GM21367 (cell line): ENCODE data around the gene JAK1.
"Not testable (repeated sequence)": the region's sequence is repeated elsewhere in the genome, so short reads cannot be mapped to it uniquely, and the experiment has no call there.

Experiments
- ATAC-seq: cut with Tn5 transposase; IDR thresholded peaks from one replicate; pipeline ENCODE4 v1.9.1; 2021; ENCODE audit not compliant: unreplicated experiment

The JAK1 gene

DNA sequence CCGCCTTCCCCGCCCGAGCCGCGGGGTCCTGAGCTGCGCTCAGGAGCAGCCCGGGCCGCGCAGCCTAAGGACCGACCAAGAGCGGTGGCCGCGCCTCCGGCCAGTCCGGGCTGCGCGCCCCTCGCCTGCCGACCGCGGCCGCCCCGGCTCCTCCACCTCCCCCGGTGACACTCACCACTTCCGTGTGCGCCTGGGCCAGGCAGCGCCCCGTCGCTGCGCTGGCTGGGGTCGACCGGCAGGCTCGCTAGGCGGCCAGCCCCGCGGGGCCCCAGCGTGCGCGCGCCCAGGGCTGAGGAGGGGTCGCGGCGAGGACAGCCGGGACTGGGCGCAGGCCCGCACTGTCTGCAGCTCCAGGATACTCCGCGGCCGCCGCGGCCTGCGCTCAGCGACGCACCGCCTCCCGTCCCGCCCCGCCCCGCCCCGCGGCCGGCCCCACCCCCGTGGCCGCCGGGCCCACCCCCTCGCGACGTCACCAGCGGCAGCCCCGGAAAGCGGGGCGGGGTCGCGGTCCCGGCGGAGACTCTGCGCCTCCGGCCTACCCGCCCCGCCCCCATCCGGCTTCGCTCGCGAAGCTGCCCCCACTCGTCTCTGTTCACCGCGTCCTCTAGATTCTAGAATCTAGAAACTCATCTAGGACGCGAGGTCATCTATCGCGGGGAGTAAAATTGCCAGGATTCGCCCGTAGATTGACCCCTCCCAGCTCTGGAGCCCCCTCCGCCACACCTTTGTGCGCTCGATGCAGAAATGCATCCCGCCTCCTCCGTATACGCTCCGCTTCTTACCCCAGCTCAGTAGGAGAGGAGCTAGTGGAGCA lies at the start of gene JAK1:
TSS of gene JAK1 (minus strand) at position 392 of the 814 bp plus-strand sequence. CDS start 80,285 bp downstream, outside the sequence.
- ATAC-seq, result peak; percentile 74

DNA sequence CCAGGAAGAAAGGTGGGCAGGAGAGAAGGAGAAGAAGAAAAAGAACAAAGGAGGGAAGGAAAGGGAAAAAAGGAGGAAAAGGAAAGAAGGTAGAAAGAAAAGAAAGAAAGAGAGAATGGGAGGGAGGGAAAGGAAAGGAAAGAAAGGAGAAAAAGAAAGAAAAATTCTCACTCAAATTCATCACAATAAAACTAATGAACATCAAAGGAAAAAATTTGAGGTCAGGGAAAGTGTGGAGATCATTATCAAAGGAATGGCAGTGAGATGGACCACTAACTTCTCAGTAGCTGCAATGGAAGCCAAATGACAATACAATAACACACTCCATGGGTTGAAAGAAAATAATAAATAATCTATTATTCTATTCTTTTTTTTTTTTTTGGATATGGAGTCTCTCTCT lies 48.0 kb upstream of the JAK1 start:
- ATAC-seq, result no peak

DNA sequence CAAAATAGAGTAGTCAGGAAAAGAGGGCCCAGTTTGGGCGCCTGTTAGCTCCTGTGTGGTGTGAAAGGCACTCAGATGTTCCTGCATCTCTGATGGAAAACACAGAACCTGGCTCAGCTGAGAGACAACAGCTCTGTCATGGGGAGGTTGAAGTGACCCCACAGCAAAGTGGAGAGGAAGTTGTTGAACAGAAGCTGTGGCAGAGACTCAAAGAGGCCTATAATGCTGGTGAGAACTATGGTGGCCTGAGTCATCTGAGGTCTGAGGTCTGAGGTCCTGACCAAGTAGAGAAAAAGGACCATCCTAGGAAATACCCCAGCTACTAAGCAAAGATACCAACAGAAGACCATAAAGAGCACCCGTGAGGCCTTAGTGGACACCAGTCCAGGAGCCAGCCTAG lies 45.6 kb upstream of the JAK1 start:
- no peak for ATAC-seq

DNA sequence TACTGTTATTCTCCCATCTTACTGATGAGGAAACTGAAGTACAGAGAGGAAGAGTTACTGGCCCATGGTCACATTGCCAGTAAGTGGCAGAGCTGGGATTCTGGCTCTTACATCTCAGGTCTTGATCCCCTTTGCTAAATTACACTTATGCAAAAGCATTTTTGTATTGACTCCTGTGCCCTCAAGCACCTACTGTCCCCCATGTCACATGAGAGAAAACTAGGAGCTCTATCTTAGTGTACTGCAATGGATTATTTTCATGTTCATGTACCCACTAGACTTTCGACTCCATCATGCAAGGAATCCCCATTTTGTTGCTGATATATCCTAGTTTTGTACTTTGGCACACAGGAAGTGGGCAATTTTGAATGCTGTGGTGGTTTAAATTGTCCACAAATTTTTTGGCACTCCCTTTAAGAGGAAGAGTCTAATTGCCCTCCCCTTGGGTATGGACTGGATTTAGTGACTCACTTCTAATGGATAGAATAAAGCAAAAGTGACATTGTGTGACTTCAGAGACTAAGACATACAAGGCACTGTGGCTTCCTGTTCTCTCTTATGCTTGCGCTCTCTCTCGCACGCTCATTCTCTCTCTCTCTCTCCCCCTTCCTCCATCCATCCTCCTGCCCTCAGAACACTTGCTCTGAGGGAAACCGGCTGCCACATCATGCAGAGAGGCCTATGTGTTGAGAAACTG lies 43.5 kb upstream of the JAK1 start:
- ATAC-seq, result no peak

DNA sequence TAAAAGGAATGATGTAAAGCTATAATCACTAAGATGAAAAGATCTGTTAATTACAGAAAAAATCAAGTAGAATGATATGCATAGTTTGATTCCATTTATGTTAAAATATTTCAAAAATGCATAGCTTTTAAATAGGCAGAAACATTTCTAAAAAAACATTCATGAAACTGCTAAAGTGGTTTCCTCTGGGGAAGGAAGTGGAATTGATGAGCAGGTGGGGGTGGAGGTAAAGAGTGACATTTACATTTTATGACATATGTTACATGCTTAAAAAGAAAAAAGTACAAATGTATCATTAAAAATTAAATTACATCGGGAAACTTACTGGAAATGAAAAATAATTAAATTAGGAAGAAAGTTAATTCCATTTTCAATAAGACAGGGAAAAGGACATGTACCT lies 42.8 kb upstream of the JAK1 start:
- no peak for ATAC-seq

DNA sequence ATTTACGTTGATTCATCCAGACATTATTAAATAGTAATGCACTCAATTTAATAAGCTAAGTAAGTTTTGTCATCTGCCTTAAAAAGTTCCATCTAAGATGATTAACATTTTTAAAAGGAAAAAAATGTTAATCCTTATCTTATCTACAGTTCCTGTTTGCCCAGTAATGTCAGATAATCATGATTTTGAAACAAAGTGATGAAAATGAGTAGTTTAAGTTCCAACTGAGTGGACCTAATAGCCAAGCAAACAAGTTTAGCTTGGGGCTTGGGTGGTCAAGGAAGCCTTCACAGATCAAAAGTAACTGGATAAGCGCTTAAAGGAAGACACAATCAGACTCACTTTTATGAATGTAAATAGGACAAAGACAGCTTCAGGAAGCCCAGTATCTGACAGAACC lies 40.5 kb upstream of the JAK1 start:
- no peak for ATAC-seq

DNA sequence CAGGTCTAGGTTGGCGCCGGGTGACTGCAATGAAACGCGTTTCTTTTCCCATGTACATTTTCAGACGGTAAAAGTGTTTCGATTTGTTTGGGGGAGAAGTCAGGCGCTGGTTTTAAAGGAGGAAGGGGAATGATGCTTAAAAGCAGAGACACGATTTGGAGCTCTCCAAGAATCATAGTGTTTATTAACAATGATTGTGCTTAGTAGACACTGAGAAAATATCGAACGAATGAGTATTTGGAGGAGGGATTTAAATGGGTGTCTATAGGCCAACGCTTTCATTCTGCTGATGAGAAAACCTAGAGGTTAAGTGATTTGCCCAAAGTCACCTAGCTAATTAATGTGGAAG lies 36.9 kb upstream of the JAK1 start:
- ATAC-seq, result no peak

DNA sequence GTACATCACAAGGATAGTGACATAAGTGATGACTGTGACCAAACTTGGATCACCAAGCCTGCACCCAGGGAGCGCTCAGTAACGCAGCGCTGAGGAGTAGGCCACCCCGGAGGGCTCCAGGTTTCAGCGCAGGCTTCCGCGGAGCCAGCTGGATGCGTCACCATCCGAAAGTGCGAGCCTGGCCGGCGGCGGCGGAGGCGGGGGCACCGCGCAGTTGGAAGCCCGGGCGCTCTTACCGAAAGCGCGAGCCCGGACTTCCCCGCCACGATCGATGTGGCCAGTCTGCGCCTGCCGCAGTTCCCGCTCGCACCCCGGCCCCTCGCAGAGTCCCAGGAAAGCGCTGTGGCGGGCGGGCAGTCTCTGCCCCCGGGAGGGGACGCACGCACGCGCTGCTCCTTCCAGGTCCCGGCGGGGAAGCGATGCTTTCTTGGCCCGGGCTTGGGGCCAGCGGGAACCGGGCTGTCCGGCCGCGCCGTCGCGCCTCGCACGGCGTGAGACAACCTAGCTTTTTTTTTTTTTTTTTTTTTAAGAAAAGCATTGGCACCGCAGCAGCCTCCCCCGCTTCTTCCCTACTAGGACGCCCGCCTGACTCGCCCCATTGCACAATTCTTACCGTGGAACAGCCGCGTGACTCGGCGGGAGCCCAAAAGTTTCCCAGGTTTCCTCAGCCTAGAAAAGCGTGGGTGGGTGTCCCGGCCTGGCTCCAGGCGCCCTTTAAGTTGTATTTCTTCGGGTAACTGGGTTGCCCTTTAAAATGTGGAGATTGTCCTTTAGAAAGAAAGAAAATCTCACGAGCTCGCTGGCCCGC lies 36.4 kb upstream of the JAK1 start:
- peak; percentile 85 for ATAC-seq

DNA sequence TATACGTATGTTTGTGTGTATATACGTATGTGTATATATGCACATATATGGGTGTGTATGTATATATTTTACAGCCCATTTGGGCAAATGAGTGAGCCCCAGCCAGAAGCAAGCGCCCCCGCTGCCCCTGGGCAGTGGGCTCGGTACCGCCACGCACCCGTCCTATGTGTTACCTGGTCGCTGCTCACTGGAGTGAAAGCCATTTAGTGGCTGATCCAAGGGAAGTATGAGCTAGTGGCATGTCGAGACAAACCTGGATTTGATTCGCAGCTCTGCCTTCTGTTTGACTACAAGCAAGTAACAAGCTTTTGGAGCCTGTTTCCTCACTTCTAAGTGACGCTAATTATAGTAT lies 35.8 kb upstream of the JAK1 start:
- ATAC-seq, result no peak

DNA sequence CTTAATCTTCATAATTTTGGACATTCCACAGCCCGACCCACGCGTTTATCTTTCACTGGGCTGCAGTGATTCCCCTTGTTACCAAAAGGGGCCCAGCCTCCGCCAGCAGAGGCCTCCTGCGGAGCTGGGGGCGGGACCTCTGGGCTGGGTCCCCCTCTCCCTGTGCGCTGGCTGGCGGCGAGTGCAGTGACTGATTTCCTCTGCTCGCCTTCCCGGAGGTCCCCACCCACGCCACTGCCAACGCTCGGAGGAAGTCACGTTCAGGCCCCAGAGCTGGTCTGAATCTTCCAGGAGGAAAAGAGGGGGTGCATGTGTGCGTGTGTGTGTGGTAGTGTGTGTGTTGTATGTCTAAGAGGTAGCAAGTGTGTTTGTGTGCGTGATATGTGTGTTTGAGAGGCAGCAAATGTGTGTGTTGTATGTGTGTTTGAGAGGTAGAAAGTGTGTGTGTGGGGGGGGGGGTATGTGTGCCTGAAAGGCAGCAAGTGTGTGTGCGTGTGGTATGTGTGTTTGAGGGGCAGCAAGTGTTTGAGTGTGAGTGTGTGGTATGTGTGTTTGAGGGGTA lies 35.0 kb upstream of the JAK1 start:
- no peak for ATAC-seq

DNA sequence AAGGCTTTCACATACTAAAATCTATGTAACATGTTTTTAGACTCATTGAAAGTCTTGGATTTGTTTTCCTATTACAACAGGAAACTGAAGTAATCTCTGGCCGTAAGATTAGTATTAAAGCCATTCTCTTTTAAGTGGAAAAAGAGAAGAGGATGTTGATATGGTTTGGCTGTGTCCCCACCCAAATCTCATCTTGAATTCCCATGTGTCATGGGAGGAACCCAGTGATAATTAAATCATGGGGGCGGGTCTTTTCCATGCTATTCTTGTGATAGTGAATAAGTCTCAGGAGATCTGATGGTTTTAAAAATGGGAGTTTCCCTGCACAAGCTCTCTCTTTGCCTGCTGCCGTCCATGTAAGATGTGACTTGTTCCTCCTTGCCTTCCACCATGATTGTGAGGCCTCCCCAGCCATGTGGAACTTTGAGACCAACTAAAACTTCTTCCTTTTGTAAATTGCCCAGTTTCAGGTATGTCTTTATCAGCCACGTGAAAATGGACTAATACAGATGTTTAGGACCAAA lies 32.1 kb upstream of the JAK1 start:
- not testable (repeated sequence) for ATAC-seq

DNA sequence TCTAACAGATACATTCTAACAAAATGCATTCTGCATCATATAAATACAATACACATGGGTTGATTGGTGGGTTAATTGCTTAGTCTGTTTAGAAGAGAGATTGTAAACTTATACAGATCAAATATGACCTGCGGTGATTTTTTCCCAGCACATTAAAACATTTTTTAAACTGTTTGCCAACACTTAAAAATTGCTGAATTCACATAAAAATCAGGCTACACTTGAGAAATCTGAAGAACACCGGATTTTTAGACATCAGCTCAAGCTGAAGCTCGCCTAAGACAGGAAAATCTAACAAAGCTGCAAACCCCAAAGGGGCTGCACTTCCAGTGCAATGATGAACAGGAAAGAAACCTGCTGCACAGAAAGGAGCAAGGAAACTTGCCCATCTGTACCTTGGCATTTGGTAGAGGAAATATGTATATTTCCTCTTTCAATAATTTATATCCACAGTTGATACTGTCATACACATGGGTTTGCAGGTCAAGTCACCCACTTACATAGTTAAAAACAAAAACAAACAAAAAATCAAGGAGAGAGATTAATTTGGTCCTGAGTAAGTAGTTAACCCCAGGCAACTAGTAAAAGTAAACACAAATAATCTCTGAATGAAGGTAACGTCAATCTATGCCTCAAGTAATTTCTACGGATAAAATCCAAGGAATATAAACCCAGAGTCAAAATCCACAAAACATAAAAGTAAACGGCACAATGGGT lies 30.4 kb upstream of the JAK1 start:
- no peak for ATAC-seq

DNA sequence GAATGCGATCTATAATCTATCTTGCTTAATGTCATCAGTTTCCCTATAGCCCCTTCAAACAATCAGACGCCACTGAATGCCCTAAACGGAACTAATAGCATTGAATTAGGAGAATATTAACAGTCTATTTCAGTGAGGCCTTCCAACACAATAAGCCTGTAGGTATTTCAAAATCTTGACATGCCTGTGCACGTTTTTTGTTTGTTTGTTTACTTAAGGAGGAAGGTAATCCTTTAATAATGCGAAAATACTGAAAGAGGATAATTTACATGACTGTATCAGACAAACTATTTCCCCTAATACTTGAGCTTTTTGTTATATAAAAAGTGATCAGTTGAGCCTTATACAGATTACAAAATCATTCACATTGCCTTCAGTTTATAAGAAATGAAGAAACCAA lies 29.0 kb upstream of the JAK1 start:
- no peak for ATAC-seq

DNA sequence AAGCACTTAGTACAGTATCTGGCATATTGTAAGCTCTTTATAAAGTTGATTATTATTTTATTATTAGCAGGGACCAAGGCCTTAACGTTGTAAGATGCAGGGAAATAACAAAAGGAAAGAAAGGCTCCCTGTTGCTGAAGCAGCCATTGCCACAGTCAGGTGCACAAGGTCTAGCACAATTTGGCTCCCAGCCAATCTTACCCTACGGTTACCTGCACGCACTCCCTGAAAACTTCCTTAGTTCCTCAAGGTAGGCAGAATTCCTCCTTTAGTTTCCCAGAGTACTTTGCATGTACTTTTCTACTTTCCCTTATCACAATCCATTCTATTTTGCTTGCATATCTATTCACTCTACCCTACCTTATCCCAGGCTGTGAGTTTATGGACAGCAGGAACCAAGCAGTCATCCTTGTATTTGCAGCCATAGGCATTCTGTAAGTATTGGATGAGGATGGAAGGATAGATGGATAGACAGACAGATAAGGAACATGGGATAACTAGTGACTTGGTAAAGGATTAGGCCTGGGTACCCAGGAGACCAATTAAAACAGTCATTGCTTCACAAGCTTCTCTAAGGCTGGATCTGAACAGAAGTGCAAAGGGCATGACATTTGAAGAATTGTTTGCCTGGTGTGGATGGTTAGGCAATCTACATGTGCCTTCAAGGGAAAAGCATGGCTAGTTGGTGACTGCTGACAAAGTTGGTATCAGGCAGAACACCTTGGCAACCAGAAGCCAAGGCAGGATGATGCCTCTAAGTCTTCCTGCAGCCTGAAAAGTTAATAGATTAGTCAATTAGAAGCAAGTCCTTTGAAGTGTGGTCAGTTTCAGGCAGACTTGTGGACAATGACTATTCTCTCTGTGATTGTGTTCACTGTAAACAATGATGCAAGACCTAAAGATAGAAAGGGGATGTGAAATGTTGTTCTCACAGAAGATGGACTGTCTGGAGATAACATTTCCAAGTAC lies 20.8 kb upstream of the JAK1 start:
- peak; percentile 98 for ATAC-seq

DNA sequence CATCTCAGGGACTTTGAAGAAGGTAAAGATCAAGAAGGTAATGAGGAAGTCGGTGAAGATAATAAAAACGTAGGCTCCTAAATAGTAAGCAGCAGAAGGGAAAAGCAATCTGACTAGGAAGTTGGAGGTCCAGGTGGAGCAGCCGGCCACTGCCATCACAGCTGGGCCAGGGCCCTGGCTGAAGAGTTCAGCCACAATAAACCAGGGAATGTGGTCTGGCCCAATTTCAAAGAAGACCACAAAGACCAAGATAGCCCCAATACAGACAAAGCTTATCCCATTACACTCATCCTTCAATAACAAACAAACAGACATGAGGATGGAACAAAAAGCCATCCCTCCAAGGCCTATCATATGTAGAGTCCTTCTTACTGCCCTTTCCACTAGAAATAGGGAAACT lies 18.4 kb upstream of the JAK1 start:
- no peak for ATAC-seq

DNA sequence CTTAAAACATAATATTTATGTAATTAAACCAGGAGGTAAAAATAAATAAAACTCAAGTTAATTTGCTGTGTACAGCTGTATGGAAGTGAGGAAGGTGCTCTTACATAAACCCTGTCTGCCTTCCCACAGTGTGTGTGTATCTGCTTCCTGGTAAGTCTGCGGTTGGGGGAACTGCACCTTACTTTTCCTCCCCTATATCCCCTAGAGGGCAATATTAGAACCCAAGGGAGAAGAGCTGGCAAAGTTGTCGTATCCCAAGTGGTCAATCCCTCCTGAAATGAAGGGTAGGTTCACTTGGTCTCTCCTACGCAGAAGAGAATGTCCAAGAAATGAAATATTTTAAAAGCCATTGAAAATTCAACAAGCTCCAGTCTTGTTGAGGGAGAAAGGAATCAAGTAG lies 17.8 kb upstream of the JAK1 start:
- ATAC-seq, result no peak

DNA sequence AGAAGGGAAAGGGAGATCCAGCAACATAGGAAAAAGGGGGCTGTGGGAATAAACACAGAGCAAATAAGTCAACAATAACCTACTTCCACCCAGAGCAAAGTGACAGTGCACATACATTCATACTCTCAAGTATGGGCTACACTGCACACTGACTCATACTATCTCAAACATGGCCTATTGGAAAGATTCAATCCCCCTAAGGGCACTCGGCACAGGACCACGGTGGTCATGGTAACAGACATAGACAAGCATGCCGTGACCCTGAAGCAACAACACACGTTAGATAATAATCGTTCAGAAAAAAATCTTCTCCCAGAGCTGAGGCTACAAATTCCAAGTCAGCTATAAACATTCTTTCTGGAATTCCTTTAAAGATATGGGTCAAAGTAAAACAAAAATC lies 16.8 kb upstream of the JAK1 start:
- no peak for ATAC-seq

DNA sequence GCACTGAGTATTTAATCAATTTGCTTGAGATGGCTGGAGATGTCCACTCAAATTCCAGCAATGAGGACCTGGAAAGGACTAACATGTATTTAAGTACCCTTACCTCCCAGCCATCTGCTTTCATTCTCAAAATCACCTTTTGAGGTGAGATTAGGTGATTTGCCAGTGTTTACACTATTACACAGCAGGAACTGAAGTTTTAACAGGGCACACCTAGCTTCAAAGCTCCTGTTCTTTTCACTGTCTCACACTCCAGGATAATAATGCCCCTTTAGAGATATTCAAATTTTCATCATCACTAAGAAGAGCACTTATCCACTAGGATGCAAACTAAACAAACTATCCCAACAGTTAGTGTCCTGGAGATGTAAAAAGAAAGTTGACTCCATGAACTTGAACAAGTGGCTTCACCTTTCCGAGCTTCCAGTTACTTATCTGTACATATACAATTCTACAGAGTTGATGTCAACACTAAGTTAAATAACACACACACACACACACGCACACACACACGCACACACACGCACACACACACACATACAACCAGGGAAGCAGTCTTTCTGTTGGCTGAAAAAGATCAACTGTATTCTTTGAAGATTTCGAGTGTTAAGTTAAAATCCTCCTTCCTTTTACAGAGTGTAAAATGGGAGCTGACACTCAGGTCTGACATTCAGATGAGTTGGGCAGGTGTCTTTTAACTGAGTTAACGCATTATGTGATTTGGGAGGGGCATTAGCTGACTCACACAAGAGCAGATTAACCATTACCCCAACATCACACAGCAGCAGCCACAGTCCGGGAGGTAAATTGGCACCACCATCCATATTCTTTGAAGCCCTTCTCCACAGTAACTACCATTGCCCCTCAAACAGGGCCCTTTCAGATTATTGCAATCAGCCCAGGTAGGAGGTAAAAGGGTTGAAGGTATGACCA lies 15.5 kb upstream of the JAK1 start:
- ATAC-seq, result no peak
